GM23338 (cell line): ENCODE data around the gene LIX1.
"Not testable (repeated sequence)": the region's sequence is repeated elsewhere in the genome, so short reads cannot be mapped to it uniquely, and the experiment has no call there.

Source experiments
- CREB1 ChIP-seq: fragments of 250-450 bp; sonication (Bioruptor Pico); IDR thresholded peaks from 2 replicates; pipeline ENCODE4 v1.5.0; 2020; ENCODE audit warnings: low read depth, mild to moderate bottlenecking, moderate library complexity
- EZH2 ChIP-seq: fragments of 200-600 bp; sonication (generic); IDR thresholded peaks from one replicate; pipeline ENCODE4 v1.8.0; 2017; ENCODE audit warnings: antibody characterized with exemption, mild to moderate bottlenecking, low read depth; ENCODE audit not compliant: unreplicated experiment
- EZH2phosphoT487 ChIP-seq: fragments of 200-600 bp; sonication (generic); IDR thresholded peaks from one replicate; pipeline ENCODE4 v1.8.1; 2018; ENCODE audit warnings: antibody characterized with exemption; ENCODE audit not compliant: unreplicated experiment
- JUNB ChIP-seq: IDR thresholded peaks from one replicate; pipeline ENCODE4 v1.6.1; 2016; ENCODE audit warnings: antibody characterized with exemption; ENCODE audit not compliant: unreplicated experiment
- NANOG ChIP-seq: IDR thresholded peaks from 2 replicates; pipeline ENCODE4 v1.6.1; 2016; ENCODE audit warnings: antibody characterized with exemption, borderline replicate concordance
- POLR2AphosphoS5 ChIP-seq: IDR thresholded peaks from 2 replicates; pipeline ENCODE4 v1.6.1; 2016; ENCODE audit warnings: antibody characterized with exemption, low read depth
- STAT1 ChIP-seq: IDR thresholded peaks from one replicate; pipeline ENCODE4 v1.6.1; 2016; ENCODE audit warnings: antibody characterized with exemption; ENCODE audit not compliant: unreplicated experiment
- ZNF114 ChIP-seq: fragments of 250-450 bp; sonication (Bioruptor Pico); IDR thresholded peaks from 2 replicates; pipeline ENCODE4 v1.5.0; 2020; ENCODE audit warnings: mild to moderate bottlenecking, moderate library complexity
- ZNF331 ChIP-seq: fragments of 250-450 bp; sonication (Bioruptor Pico); IDR thresholded peaks from 2 replicates; pipeline ENCODE4 v1.5.0; 2020; ENCODE audit warnings: low read depth, mild to moderate bottlenecking, moderate library complexity
- TF ChIP-seq, protein P1 (sequence below), 2 experiments: fragments of 200-600 bp in 1 of 2; sonication (generic) in 1 of 2; conservative IDR thresholded peaks; 2 replicates each; pipeline versions ENCODE4 v1.5.1 to v1.6.1; 2016 to 2017; ENCODE audit warnings: antibody characterized with exemption in 2 of 2, low read depth in 2 of 2, mild to moderate bottlenecking in 2 of 2, moderate library complexity in 1 of 2
- TF ChIP-seq, protein P2 (sequence below): IDR thresholded peaks from 2 replicates; pipeline ENCODE4 v1.6.1; 2016; ENCODE audit warnings: antibody characterized with exemption
- TF ChIP-seq, protein P3 (sequence below): IDR thresholded peaks from one replicate; pipeline ENCODE4 v1.6.1; 2018; ENCODE audit warnings: antibody characterized with exemption; ENCODE audit not compliant: unreplicated experiment
- TF ChIP-seq, protein P4 (sequence below): fragments of 250-450 bp; sonication (Bioruptor Pico); IDR thresholded peaks from 2 replicates; pipeline ENCODE4 v1.5.0; 2020; ENCODE audit warnings: mild to moderate bottlenecking, moderate library complexity

DNA sequence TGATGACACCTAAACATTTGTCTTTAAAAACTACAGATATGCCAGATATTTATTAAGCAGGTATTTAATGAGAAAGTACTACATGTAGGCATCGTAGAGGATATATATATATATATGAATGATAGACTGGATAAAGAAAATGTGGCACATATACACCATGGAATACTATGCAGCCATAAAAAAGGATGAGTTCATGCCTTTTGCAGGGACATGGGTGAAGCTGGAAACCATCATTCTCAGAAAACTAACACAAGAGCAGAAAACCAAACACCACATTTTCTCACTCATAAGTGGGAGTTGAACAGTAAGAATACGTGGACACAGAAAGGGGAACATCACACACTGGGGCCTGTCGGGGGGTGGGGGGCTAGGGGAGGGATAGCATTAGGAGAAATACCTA is 37.0 kb upstream of the LIX1 start:
- TF ChIP-seq, protein P1, sequence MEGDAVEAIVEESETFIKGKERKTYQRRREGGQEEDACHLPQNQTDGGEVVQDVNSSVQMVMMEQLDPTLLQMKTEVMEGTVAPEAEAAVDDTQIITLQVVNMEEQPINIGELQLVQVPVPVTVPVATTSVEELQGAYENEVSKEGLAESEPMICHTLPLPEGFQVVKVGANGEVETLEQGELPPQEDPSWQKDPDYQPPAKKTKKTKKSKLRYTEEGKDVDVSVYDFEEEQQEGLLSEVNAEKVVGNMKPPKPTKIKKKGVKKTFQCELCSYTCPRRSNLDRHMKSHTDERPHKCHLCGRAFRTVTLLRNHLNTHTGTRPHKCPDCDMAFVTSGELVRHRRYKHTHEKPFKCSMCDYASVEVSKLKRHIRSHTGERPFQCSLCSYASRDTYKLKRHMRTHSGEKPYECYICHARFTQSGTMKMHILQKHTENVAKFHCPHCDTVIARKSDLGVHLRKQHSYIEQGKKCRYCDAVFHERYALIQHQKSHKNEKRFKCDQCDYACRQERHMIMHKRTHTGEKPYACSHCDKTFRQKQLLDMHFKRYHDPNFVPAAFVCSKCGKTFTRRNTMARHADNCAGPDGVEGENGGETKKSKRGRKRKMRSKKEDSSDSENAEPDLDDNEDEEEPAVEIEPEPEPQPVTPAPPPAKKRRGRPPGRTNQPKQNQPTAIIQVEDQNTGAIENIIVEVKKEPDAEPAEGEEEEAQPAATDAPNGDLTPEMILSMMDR (conservative IDR thresholded peaks at IDR 0.05; ENCODE audit: low read depth in 2 of 2) = not testable (repeated sequence)
- not testable (repeated sequence) for TF ChIP-seq POLR2AphosphoS5; STAT1; EZH2; ZNF114 (CRISPR knock-in tag); EZH2phosphoT487; JUNB; CREB1 (CRISPR knock-in tag); ZNF331 (CRISPR knock-in tag); NANOG
- TF ChIP-seq, protein P2, sequence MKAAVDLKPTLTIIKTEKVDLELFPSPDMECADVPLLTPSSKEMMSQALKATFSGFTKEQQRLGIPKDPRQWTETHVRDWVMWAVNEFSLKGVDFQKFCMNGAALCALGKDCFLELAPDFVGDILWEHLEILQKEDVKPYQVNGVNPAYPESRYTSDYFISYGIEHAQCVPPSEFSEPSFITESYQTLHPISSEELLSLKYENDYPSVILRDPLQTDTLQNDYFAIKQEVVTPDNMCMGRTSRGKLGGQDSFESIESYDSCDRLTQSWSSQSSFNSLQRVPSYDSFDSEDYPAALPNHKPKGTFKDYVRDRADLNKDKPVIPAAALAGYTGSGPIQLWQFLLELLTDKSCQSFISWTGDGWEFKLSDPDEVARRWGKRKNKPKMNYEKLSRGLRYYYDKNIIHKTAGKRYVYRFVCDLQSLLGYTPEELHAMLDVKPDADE = not testable (repeated sequence)
- TF ChIP-seq, protein P3, sequence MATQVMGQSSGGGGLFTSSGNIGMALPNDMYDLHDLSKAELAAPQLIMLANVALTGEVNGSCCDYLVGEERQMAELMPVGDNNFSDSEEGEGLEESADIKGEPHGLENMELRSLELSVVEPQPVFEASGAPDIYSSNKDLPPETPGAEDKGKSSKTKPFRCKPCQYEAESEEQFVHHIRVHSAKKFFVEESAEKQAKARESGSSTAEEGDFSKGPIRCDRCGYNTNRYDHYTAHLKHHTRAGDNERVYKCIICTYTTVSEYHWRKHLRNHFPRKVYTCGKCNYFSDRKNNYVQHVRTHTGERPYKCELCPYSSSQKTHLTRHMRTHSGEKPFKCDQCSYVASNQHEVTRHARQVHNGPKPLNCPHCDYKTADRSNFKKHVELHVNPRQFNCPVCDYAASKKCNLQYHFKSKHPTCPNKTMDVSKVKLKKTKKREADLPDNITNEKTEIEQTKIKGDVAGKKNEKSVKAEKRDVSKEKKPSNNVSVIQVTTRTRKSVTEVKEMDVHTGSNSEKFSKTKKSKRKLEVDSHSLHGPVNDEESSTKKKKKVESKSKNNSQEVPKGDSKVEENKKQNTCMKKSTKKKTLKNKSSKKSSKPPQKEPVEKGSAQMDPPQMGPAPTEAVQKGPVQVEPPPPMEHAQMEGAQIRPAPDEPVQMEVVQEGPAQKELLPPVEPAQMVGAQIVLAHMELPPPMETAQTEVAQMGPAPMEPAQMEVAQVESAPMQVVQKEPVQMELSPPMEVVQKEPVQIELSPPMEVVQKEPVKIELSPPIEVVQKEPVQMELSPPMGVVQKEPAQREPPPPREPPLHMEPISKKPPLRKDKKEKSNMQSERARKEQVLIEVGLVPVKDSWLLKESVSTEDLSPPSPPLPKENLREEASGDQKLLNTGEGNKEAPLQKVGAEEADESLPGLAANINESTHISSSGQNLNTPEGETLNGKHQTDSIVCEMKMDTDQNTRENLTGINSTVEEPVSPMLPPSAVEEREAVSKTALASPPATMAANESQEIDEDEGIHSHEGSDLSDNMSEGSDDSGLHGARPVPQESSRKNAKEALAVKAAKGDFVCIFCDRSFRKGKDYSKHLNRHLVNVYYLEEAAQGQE = not testable (repeated sequence)
- TF ChIP-seq, protein P4, sequence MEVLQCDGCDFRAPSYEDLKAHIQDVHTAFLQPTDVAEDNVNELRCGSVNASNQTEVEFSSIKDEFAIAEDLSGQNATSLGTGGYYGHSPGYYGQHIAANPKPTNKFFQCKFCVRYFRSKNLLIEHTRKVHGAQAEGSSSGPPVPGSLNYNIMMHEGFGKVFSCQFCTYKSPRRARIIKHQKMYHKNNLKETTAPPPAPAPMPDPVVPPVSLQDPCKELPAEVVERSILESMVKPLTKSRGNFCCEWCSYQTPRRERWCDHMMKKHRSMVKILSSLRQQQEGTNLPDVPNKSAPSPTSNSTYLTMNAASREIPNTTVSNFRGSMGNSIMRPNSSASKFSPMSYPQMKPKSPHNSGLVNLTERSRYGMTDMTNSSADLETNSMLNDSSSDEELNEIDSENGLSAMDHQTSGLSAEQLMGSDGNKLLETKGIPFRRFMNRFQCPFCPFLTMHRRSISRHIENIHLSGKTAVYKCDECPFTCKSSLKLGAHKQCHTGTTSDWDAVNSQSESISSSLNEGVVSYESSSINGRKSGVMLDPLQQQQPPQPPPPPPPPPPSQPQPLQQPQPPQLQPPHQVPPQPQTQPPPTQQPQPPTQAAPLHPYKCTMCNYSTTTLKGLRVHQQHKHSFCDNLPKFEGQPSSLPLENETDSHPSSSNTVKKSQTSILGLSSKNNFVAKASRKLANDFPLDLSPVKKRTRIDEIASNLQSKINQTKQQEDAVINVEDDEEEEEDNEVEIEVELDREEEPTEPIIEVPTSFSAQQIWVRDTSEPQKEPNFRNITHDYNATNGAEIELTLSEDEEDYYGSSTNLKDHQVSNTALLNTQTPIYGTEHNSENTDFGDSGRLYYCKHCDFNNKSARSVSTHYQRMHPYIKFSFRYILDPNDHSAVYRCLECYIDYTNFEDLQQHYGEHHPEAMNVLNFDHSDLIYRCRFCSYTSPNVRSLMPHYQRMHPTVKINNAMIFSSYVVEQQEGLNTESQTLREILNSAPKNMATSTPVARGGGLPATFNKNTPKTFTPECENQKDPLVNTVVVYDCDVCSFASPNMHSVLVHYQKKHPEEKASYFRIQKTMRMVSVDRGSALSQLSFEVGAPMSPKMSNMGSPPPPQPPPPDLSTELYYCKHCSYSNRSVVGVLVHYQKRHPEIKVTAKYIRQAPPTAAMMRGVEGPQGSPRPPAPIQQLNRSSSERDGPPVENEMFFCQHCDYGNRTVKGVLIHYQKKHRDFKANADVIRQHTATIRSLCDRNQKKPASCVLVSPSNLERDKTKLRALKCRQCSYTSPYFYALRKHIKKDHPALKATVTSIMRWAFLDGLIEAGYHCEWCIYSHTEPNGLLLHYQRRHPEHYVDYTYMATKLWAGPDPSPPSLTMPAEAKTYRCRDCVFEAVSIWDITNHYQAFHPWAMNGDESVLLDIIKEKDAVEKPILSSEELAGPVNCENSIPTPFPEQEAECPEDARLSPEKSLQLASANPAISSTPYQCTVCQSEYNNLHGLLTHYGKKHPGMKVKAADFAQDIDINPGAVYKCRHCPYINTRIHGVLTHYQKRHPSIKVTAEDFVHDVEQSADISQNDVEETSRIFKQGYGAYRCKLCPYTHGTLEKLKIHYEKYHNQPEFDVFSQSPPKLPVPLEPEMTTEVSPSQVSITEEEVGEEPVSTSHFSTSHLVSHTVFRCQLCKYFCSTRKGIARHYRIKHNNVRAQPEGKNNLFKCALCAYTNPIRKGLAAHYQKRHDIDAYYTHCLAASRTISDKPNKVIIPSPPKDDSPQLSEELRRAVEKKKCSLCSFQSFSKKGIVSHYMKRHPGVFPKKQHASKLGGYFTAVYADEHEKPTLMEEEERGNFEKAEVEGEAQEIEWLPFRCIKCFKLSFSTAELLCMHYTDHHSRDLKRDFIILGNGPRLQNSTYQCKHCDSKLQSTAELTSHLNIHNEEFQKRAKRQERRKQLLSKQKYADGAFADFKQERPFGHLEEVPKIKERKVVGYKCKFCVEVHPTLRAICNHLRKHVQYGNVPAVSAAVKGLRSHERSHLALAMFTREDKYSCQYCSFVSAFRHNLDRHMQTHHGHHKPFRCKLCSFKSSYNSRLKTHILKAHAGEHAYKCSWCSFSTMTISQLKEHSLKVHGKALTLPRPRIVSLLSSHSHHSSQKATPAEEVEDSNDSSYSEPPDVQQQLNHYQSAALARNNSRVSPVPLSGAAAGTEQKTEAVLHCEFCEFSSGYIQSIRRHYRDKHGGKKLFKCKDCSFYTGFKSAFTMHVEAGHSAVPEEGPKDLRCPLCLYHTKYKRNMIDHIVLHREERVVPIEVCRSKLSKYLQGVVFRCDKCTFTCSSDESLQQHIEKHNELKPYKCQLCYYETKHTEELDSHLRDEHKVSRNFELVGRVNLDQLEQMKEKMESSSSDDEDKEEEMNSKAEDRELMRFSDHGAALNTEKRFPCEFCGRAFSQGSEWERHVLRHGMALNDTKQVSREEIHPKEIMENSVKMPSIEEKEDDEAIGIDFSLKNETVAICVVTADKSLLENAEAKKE (CRISPR knock-in tag) = not testable (repeated sequence)
